Prostate gland (tissue), 2 donors: ENCODE measurements around the gene ZNF385B. TPM values are rescaled to one million over a fixed set of nuclear protein-coding genes. Genes with fewer than 3 reads are reported as not detected.

ENCODE experiments used
- DNase-seq: peaks from one replicate; pipeline ENCODE4 v3.0.0-alpha.2; 2019; ENCODE audit warnings: low spot score
- H3K27ac ChIP-seq, 2 donors: fragments of 200-600 bp; sonication (generic); 2 replicates each; pipeline ENCODE4 v1.5.1; 2017 to 2019
- H3K27me3 ChIP-seq: fragments of 200-600 bp; sonication (generic); replicated peaks from 2 replicates; pipeline ENCODE4 v1.5.1; 2019; ENCODE audit not compliant: insufficient read depth
- H3K36me3 ChIP-seq, 2 donors: fragments of 200-600 bp; sonication (generic); 1 replicate in 1 of 2; 2 replicates in 1 of 2; pipeline versions ENCODE4 v1.5.1 to v1.8.1; 2017 to 2019
- H3K4me1 ChIP-seq: fragments of 200-600 bp; sonication (generic); replicated peaks from 2 replicates; pipeline ENCODE4 v1.5.1; 2019
- H3K4me3 ChIP-seq, 2 donors: fragments of 200-600 bp; sonication (generic); 2 replicates each; pipeline ENCODE4 v1.5.1; 2017 to 2019
- H3K9me3 ChIP-seq: fragments of 200-600 bp; sonication (generic); 2 replicates; pipeline ENCODE4 v1.5.1; 2017
- CTCF ChIP-seq, 4 experiments: fragments of 200-600 bp in 2 of 4; fragments of 450-650 bp in 2 of 4; sonication (generic) in 2 of 4; IDR thresholded peaks; 1 replicate in 3 of 4; 2 replicates in 1 of 4; pipeline ENCODE4 v1.5.1; 2016 to 2019; ENCODE audit warnings: antibody characterized with exemption in 4 of 4, mild to moderate bottlenecking in 2 of 4, moderate library complexity in 2 of 4
- POLR2A ChIP-seq: fragments of 450-650 bp; IDR thresholded peaks from one replicate; pipeline ENCODE4 v1.6.1; 2016; ENCODE audit warnings: antibody characterized with exemption, mild to moderate bottlenecking
- POLR2AphosphoS5 ChIP-seq: sonication (generic); formaldehyde crosslinking; IDR thresholded peaks from one replicate; pipeline ENCODE4 v1.6.1; 2017; ENCODE audit warnings: antibody characterized with exemption
- WGBS: methylation state at CpG from one replicate; pipeline ENCODE4 v1.1.5; 2018; 5-methylcytosine and 5-hydroxymethylcytosine counted together
- intact Hi-C: fragments of 100-400 bp; cut with DNase I; formaldehyde crosslinking; loops from one replicate; pipeline ENCODE4 v1.14.2; 2022
- total RNA-seq, 2 donors: library from RNA; depleted of rRNA; stranded (reverse); fragments of >200 nt; gene quantifications; one replicate each; pipeline ENCODE4 v1.1.0, GENCODE V29; 2016

Gene ZNF385B
- total RNA-seq, 2 donors from 2014 or later, result 4.9 to 35.7 TPM

GRCh38 chr2:179715196-179715595 lies 146.2 kb downstream of the ZNF385B start:
- no peaks in the 10 kb centered on the region for H3K27me3 ChIP-seq
- H3K4me1 ChIP-seq, result no peaks in the 10 kb centered on the region
- H3K4me3 ChIP-seq, result no peak overlapping the region
- H3K27ac ChIP-seq, result no peak overlapping the region
- no peaks in the 10 kb centered on the region for H3K36me3 ChIP-seq
- no peak for DNase-seq
- intact Hi-C loops, result no loop called here
- WGBS, result 83% methylated on average over 1 of the region's 1 CpG
- no peak for TF ChIP-seq CTCF (IDR thresholded peaks at IDR 0.05)
- no peak for TF ChIP-seq POLR2AphosphoS5
- TF ChIP-seq POLR2A, result no peak
- no peaks in the 10 kb centered on the region for H3K9me3 ChIP-seq

- Histone ChIP-seq H3K27ac (no peak overlapping the region), H3K4me1 (no peaks in the 10 kb centered on the region), H3K27me3 (no peaks in the 10 kb centered on the region), H3K4me3 (no peak overlapping the region), H3K9me3 (no peaks in the 10 kb centered on the region), H3K36me3 (no peaks in the 10 kb centered on the region)
- intact Hi-C loops, result no loop called here
- WGBS, result 77% methylated on average over 4 of the region's 4 CpGs
- no peak for DNase-seq
- no peak for TF ChIP-seq CTCF (IDR thresholded peaks at IDR 0.05)
- no peak for TF ChIP-seq POLR2AphosphoS5
- no peak for TF ChIP-seq POLR2A
These were observed 148.6 kb downstream of the ZNF385B start for GRCh38 chr2:179712825-179713224.

- no peak for DNase-seq
- Histone ChIP-seq H3K36me3 (no peaks in the 10 kb centered on the region), H3K4me3 (no peak overlapping the region), H3K9me3 (no peaks in the 10 kb centered on the region), H3K27ac (no peak overlapping the region), H3K27me3 (no peaks in the 10 kb centered on the region), H3K4me1 (no peaks in the 10 kb centered on the region)
- TF ChIP-seq POLR2A (no peak), CTCF (IDR thresholded peaks at IDR 0.05) (no peak), POLR2AphosphoS5 (no peak)
- intact Hi-C loops, result no loop called here
- WGBS, result 66% methylated on average over 4 of the region's 4 CpGs
These were observed 150.0 kb downstream of the ZNF385B start for GRCh38 chr2:179711375-179711774.

- H3K27me3 ChIP-seq, result no peaks in the 10 kb centered on the region
- 79% methylated on average over 1 of the region's 1 CpG for WGBS
- H3K4me1 ChIP-seq, result no peaks in the 10 kb centered on the region
- intact Hi-C loops, result no loop called here
- H3K27ac ChIP-seq, result no peak overlapping the region
- H3K4me3 ChIP-seq, result no peak overlapping the region
- H3K36me3 ChIP-seq, result no peaks in the 10 kb centered on the region
- DNase-seq, result no peak
- no peak for TF ChIP-seq CTCF (IDR thresholded peaks at IDR 0.05)
- H3K9me3 ChIP-seq, result no peaks in the 10 kb centered on the region
These were observed 157.7 kb downstream of the ZNF385B start for GRCh38 chr2:179703702-179704101.

GRCh38 chr2:179702912-179703311 lies 158.5 kb downstream of the ZNF385B start:
- WGBS, result 96% methylated on average over 1 of the region's 1 CpG
- H3K4me3 ChIP-seq, result no peak overlapping the region
- H3K27me3 ChIP-seq, result no peaks in the 10 kb centered on the region
- no peak for DNase-seq
- no peak overlapping the region for H3K27ac ChIP-seq
- no peaks in the 10 kb centered on the region for H3K4me1 ChIP-seq
- TF ChIP-seq POLR2A, result no peak
- TF ChIP-seq CTCF (IDR thresholded peaks at IDR 0.05), result no peak
- no peak for TF ChIP-seq POLR2AphosphoS5
- intact Hi-C loops, result no loop called here
- no peaks in the 10 kb centered on the region for H3K9me3 ChIP-seq
- H3K36me3 ChIP-seq, result no peaks in the 10 kb centered on the region
